CD14-positive monocyte (primary cell): ENCODE data around the gene PRKCA. TPM values are rescaled to one million over a fixed set of nuclear protein-coding genes. Genes with fewer than 3 reads are reported as not detected.

Source experiments
- DNase-seq, 3 donors: peaks; one replicate each; pipeline ENCODE4 v3.0.0-alpha.2; 2011 to 2022
- H2AFZ ChIP-seq: 2 replicates; pipeline ENCODE4 v1.6.0; 2012; ENCODE audit warnings: mild to moderate bottlenecking, low read depth, low read length, inconsistent platforms; ENCODE audit not compliant: insufficient read depth, poor library complexity, severe bottlenecking
- H3K27ac ChIP-seq, 2 donors: 1 replicate in 1 of 2; 2 replicates in 1 of 2; pipeline ENCODE4 v1.5.1; 2012 to 2013; ENCODE audit warnings: low read length in 2 of 2, control low read depth in 1 of 2, inconsistent platforms in 1 of 2, low read depth in 1 of 2, mild to moderate bottlenecking in 1 of 2
- H3K27me3 ChIP-seq, 2 donors: one replicate each; pipeline versions ENCODE4 v1.6.0 to v1.6.1; 2011 to 2013; ENCODE audit warnings: low read length in 2 of 2; ENCODE audit not compliant: control insufficient read depth in 2 of 2, insufficient read depth in 2 of 2
- H3K36me3 ChIP-seq, 2 donors: replicated peaks in 1 of 2; 1 replicate in 1 of 2; 2 replicates in 1 of 2; pipeline versions ENCODE4 v1.5.1 to v1.6.1; 2012 to 2013; ENCODE audit warnings: low read length in 2 of 2, control low read depth in 1 of 2, inconsistent platforms in 1 of 2, mild to moderate bottlenecking in 1 of 2; ENCODE audit not compliant: insufficient read depth in 2 of 2, control insufficient read depth in 1 of 2
- H3K4me1 ChIP-seq, 2 donors: 1 replicate in 1 of 2; 2 replicates in 1 of 2; pipeline versions ENCODE4 v1.5.1 to v1.6.1; 2012 to 2013; ENCODE audit warnings: low read length in 2 of 2, control low read depth in 1 of 2, inconsistent platforms in 1 of 2, mild to moderate bottlenecking in 1 of 2, moderate library complexity in 1 of 2; ENCODE audit not compliant: insufficient read depth in 2 of 2, control insufficient read depth in 1 of 2
- H3K4me2 ChIP-seq: replicated peaks from 2 replicates; pipeline ENCODE3; 2012; ENCODE audit warnings: low read length, moderate library complexity, mild to moderate bottlenecking; ENCODE audit not compliant: poor library complexity, severe bottlenecking; ENCODE audit errors: extremely low read depth
- H3K4me3 ChIP-seq, 3 experiments: fragments of 200-600 bp in 1 of 3; sonication (generic) in 1 of 3; replicated peaks in 1 of 3; 1 replicate in 2 of 3; 2 replicates in 1 of 3; pipeline ENCODE4 v1.5.1; 2011 to 2013; ENCODE audit warnings: low read length in 3 of 3, mild to moderate bottlenecking in 3 of 3, control low read depth in 2 of 3, low read depth in 2 of 3, inconsistent platforms in 1 of 3, moderate library complexity in 1 of 3
- H3K79me2 ChIP-seq: 2 replicates; pipeline ENCODE4 v1.6.0; 2012; ENCODE audit warnings: mild to moderate bottlenecking, control low read depth, inconsistent platforms, low read length, moderate library complexity; ENCODE audit not compliant: insufficient read depth
- H3K9ac ChIP-seq: 2 replicates; pipeline ENCODE4 v1.6.0; 2017; ENCODE audit warnings: low read length, mild to moderate bottlenecking; ENCODE audit not compliant: insufficient read depth, poor library complexity, severe bottlenecking
- H3K9me3 ChIP-seq, 2 donors: replicated peaks in 1 of 2; 1 replicate in 1 of 2; 2 replicates in 1 of 2; pipeline versions ENCODE4 v1.5.1 to v1.6.1; 2012 to 2013; ENCODE audit warnings: low read length in 2 of 2, control low read depth in 1 of 2; ENCODE audit not compliant: control insufficient read depth in 1 of 2, insufficient read depth in 1 of 2
- H4K20me1 ChIP-seq: 2 replicates; pipeline ENCODE4 v1.6.0; 2012; ENCODE audit warnings: mild to moderate bottlenecking, low read length, control low read depth, moderate library complexity; ENCODE audit not compliant: insufficient read depth
- H3K27ac Mint-ChIP-seq, 7 donors: one replicate each; pipeline ENCODE4 v1.8.0; 2020; ENCODE audit warnings: mild to moderate bottlenecking in 7 of 7, mixed read lengths in 7 of 7, moderate library complexity in 6 of 7, inconsistent platforms in 2 of 7
- H3K27me3 Mint-ChIP-seq, 3 donors: one replicate each; pipeline ENCODE4 v1.8.0; 2021 to 2022; ENCODE audit warnings: low read depth in 3 of 3, mild to moderate bottlenecking in 3 of 3, mixed read lengths in 3 of 3, moderate library complexity in 3 of 3, inconsistent platforms in 1 of 3
- H3K36me3 Mint-ChIP-seq, 2 donors: one replicate each; pipeline ENCODE4 v1.8.0; 2020; ENCODE audit warnings: mixed read lengths in 2 of 2, inconsistent platforms in 1 of 2, mild to moderate bottlenecking in 1 of 2
- H3K4me1 Mint-ChIP-seq: one replicate; pipeline ENCODE4 v1.8.0; 2020; ENCODE audit warnings: mild to moderate bottlenecking, mixed read lengths
- H3K4me3 Mint-ChIP-seq, 2 donors: one replicate each; pipeline ENCODE4 v1.8.0; 2020; ENCODE audit warnings: mild to moderate bottlenecking in 2 of 2, mixed read lengths in 2 of 2, moderate library complexity in 1 of 2
- H3K9me3 Mint-ChIP-seq, 7 donors: one replicate each; pipeline ENCODE4 v1.8.0; 2020 to 2022; ENCODE audit warnings: mixed read lengths in 7 of 7, mild to moderate bottlenecking in 6 of 7, moderate library complexity in 6 of 7, inconsistent platforms in 2 of 7
- CTCF ChIP-seq: fragments of 200-600 bp; IDR thresholded peaks from one replicate; pipeline ENCODE4 v1.8.0; 2022; ENCODE audit warnings: antibody characterized with exemption, mild to moderate bottlenecking
- WGBS: methylation state at CpG from one replicate; pipeline ENCODE4 v1.1.5; 2013; ENCODE audit warnings: missing lambda C conversion rate; ENCODE audit not compliant: insufficient coverage; 5-methylcytosine and 5-hydroxymethylcytosine counted together
- intact Hi-C, 2 donors: fragments of 100-400 bp; cut with micrococcal nuclease; formaldehyde crosslinking; loops; one replicate each; pipeline versions ENCODE4 v1.15.0 to v1.15.1; 2023
- polyA plus RNA-seq, 3 donors: library from polyadenylated mRNA; depleted of rRNA in 1 of 3; unstranded in 2 of 3; stranded (reverse) in 1 of 3; fragments of 300-500 nt in 2 of 3; fragments of >200 nt in 1 of 3; fragmentation: Illumina TruSeq in 2 of 3; gene quantifications; 1 replicate in 2 of 3; 2 replicates in 1 of 3; pipeline ENCODE4 v1.2.3, GENCODE V29; 2012 to 2021

Gene PRKCA
- polyA plus RNA-seq, 3 donors: 0.22 to 7.1 (median 0.30) TPM

GRCh38 chr17:66304304-66305174 lies 2.1 kb downstream of the PRKCA start:
- Histone ChIP-seq H3K36me3 (peaks cover 9 to 21% of the 10 kb centered on the region in 2 donors), H3K4me1 (peaks cover 29 to 35% of the 10 kb centered on the region in 2 donors), H3K9ac (no peak overlapping the region), H3K4me3 (peak overlapping the region in 1 of 3 experiments; percentile 86), H3K27me3 (peaks cover 6 to 18% of the 10 kb centered on the region in 2 donors), H3K27ac (no peak overlapping the region), H3K4me2 (peak overlapping the region; percentile 95), H3K79me2 (peaks cover 29% of the 10 kb centered on the region), H3K9me3 (no peaks in the 10 kb centered on the region), H4K20me1 (peaks cover 9% of the 10 kb centered on the region), H2AFZ (peak overlapping the region; percentile 34)
- peaks cover 14 to 27% (median 14%) of the 10 kb centered on the region in 3 donors for H3K27me3 Mint-ChIP-seq
- DNase-seq: no peak
- H3K27ac Mint-ChIP-seq: no peak overlapping the region
- peaks cover 25 to 31% of the 10 kb centered on the region in 2 donors for H3K36me3 Mint-ChIP-seq
- WGBS: 94% methylated on average over 3 of the region's 14 CpGs
- intact Hi-C loops: loop anchor here (10.0 kb wide), 2 partner anchors 140 to 1690 kb away; partner anchors contain the start of gene C17orf58 (in 1 of the 2)
- peak overlapping the region; percentile 94 to 99 for H3K4me3 Mint-ChIP-seq
- TF ChIP-seq CTCF: no peak
- H3K9me3 Mint-ChIP-seq: peaks cover 0 to 6% (median 0%) of the 10 kb centered on the region in 7 donors
- H3K4me1 Mint-ChIP-seq: peaks cover 38% of the 10 kb centered on the region

GRCh38 chr17:66306446-66306845 lies 4.0 kb downstream of the PRKCA start:
- Histone ChIP-seq H2AFZ (no peak overlapping the region), H3K4me3 (no peak overlapping the region), H3K9me3 (no peaks in the 10 kb centered on the region), H3K4me1 (peaks cover 22 to 25% of the 10 kb centered on the region in 2 donors), H4K20me1 (peaks cover 12% of the 10 kb centered on the region), H3K9ac (no peak overlapping the region), H3K4me2 (no peak overlapping the region), H3K36me3 (peaks cover 10 to 37% of the 10 kb centered on the region in 2 donors), H3K27ac (no peak overlapping the region), H3K27me3 (peaks cover 2 to 3% of the 10 kb centered on the region in 2 donors), H3K79me2 (peaks cover 29% of the 10 kb centered on the region)
- Mint-ChIP-seq H3K27me3 (peaks cover 2 to 8% (median 6%) of the 10 kb centered on the region in 3 donors), H3K9me3 (peaks cover 0 to 4% (median 0%) of the 10 kb centered on the region in 7 donors), H3K27ac (no peak overlapping the region), H3K36me3 (peaks cover 41 to 50% of the 10 kb centered on the region in 2 donors), H3K4me1 (peaks cover 32% of the 10 kb centered on the region), H3K4me3 (no peak overlapping the region)
- intact Hi-C loops: loop anchor here (10.0 kb wide), 2 partner anchors 138 to 1688 kb away; partner anchors contain the start of gene C17orf58 (in 1 of the 2)
- no peak for TF ChIP-seq CTCF
- no peak for DNase-seq
- WGBS: no CpG with 5 or more reads among the region's 5 CpGs
